ENCODE results near the gene TLE4. TPM values are rescaled to one million over a fixed set of nuclear protein-coding genes. Genes with fewer than 3 reads are reported as not detected.

Gene TLE4
- total and polyA plus RNA-seq, 2 of the 13 experiments (the other 11 are each of a cell fraction or from before 2014, with no cell fraction given): 2.0 to 2.3 TPM

DNA sequence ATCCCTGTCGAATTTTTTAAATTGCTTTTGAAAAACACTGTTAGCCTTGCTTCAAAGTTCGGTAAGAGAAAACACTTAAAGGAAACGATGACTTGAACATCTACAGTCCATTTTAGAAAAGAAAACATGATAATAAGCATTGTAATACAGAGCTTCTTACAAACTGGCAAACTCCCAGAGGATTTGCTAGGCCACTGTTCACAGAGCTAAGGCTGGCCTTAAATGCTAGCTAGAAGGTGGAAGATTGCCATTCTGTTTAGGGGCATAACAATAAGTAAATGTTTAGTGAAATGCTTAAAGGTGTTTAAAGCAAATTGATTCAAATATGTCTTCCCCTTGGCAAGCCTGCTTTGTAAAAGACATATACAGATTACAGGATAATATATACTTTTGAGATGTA, 169.6 kb downstream of the TLE4 start (continued):
- TF ChIP-seq ZHX2 (IDR thresholded peaks at IDR 0.05; ENCODE audit: low read depth) (no peak), ZHX2 (CRISPR knock-in tag; IDR thresholded peaks at IDR 0.05; ENCODE audit: borderline replicate concordance) (no peak), TOPORS (CRISPR knock-in tag; IDR thresholded peaks at IDR 0.05) (no peak), CBX5 (CRISPR knock-in tag; IDR thresholded peaks at IDR 0.05; ENCODE audit: borderline replicate concordance) (no peak)
- TF ChIP-seq, protein P1, sequence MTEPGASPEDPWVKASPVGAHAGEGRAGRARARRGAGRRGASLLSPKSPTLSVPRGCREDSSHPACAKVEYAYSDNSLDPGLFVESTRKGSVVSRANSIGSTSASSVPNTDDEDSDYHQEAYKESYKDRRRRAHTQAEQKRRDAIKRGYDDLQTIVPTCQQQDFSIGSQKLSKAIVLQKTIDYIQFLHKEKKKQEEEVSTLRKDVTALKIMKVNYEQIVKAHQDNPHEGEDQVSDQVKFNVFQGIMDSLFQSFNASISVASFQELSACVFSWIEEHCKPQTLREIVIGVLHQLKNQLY (CRISPR knock-in tag; IDR thresholded peaks at IDR 0.05): no peak
- TF ChIP-seq, protein P2, sequence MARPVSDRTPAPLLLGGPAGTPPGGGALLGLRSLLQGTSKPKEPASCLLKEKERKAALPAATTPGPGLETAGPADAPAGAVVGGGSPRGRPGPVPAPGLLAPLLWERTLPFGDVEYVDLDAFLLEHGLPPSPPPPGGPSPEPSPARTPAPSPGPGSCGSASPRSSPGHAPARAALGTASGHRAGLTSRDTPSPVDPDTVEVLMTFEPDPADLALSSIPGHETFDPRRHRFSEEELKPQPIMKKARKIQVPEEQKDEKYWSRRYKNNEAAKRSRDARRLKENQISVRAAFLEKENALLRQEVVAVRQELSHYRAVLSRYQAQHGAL (CRISPR knock-in tag; IDR thresholded peaks at IDR 0.05; ENCODE audit: not compliant biosample characterization): no peak

Data from HepG2 (cell line).